Measurements from ENCODE around the gene CHRD. TPM values are rescaled to one million over a fixed set of nuclear protein-coding genes. Genes with fewer than 3 reads are reported as not detected.

Gene CHRD
- polyA plus RNA-seq, 1 experiment: 1.5 TPM

DNA sequence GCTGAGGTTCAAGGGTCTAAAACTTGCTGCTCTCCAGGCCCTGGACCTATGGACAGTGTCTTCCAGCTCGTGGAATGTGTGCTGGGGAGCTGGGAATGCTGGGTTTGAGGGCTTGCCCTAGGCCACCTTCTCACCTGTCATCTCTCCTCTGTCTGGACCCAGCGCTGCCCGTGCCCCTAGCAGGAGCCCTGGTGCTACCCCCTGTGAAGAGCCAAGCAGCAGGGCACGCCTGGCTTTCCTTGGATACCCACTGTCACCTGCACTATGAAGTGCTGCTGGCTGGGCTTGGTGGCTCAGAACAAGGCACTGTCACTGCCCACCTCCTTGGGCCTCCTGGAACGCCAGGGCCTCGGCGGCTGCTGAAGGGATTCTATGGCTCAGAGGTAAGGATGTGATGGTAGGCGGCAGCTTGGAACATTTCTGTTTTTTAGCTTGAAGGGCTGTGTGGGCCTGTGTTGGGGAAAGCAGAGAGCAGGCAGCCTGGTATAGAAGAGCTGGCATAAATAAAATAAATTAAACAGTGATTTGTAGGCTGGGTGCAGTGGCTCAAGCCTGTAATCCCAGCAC is 5.1 kb downstream of the CHRD start:
- POLR2A ChIA-PET: no interaction called here

GRCh38 chr3:184386047-184386806 is 6.4 kb downstream of the CHRD start:
- CTCF ChIA-PET: interaction anchor here (1.1 kb wide), 1 partner anchor 82 kb away, joined by 3 read pairs; no protein-coding TSS in a partner anchor
- TF ChIP-seq, protein P1, sequence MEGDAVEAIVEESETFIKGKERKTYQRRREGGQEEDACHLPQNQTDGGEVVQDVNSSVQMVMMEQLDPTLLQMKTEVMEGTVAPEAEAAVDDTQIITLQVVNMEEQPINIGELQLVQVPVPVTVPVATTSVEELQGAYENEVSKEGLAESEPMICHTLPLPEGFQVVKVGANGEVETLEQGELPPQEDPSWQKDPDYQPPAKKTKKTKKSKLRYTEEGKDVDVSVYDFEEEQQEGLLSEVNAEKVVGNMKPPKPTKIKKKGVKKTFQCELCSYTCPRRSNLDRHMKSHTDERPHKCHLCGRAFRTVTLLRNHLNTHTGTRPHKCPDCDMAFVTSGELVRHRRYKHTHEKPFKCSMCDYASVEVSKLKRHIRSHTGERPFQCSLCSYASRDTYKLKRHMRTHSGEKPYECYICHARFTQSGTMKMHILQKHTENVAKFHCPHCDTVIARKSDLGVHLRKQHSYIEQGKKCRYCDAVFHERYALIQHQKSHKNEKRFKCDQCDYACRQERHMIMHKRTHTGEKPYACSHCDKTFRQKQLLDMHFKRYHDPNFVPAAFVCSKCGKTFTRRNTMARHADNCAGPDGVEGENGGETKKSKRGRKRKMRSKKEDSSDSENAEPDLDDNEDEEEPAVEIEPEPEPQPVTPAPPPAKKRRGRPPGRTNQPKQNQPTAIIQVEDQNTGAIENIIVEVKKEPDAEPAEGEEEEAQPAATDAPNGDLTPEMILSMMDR (IDR thresholded peaks at IDR 0.05; ENCODE audit: insufficient read depth, low read depth, low read length): no peak
- POLR2A ChIA-PET: interaction anchor here (0.6 kb wide), 1 partner anchor 13 kb away, joined by 5 read pairs; no protein-coding TSS in a partner anchor
- Histone ChIP-seq H3K36me3 (ENCODE audit: control insufficient read depth, insufficient read depth, low read length) (no peaks in the 10 kb centered on the region), H3K4me3 (ENCODE audit: low read depth, low read length) (no peak overlapping the region), H3K27me3 (ENCODE audit: control insufficient read depth, insufficient read depth, low read length) (peaks cover 11% of the 10 kb centered on the region)
- no peak for DNase-seq (ENCODE audit: low read depth)

More for the DNA sequence above, 5.1 kb downstream of the CHRD start:
- Histone ChIP-seq H3K4me3 (ENCODE audit: low read depth, low read length) (no peak overlapping the region), H3K27me3 (ENCODE audit: control insufficient read depth, insufficient read depth, low read length) (peaks cover 18% of the 10 kb centered on the region), H3K36me3 (ENCODE audit: control insufficient read depth, insufficient read depth, low read length) (no peaks in the 10 kb centered on the region)
- CTCF ChIA-PET: interaction anchor here (0.6 to 2.3 kb wide), 8 partner anchors 8 to 156 kb away, joined by 3 to 10 read pairs (median 3); no protein-coding TSS in a partner anchor
- DNase-seq (ENCODE audit: low read depth): no peak
- TF ChIP-seq, protein P1 (IDR thresholded peaks at IDR 0.05; ENCODE audit: insufficient read depth, low read depth, low read length): no peak

DNA sequence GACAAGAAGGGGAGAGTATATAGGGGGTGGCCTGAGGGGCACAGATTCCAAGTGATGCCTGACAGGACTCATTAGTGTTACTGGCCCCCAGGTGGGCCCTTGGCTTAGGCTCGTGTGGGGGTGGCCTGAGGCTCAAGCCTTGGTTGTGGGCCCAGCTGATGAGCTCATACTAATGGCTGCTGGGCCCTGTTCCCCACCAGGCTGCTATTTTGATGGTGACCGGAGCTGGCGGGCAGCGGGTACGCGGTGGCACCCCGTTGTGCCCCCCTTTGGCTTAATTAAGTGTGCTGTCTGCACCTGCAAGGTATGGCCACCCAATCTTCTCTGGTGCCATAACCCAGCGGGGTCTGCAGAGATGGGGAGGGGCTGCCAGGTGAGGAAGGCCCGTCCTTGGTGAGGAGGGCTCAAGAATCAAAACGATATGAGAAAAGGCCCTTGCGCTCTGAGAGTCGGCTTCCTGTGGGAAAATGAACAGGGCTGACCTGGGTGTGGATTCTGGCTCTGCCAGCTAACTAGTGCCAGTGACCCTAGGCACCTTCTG is 7.4 kb downstream of the CHRD start:
- H3K27me3 ChIP-seq (ENCODE audit: control insufficient read depth, insufficient read depth, low read length): peaks cover 4% of the 10 kb centered on the region; the same call in 1 of the 2 replicates
- no peaks in the 10 kb centered on the region for H3K36me3 ChIP-seq (ENCODE audit: control insufficient read depth, insufficient read depth, low read length)
- ChIA-PET CTCF (no interaction called here), POLR2A (no interaction called here)
- TF ChIP-seq, protein P1 (IDR thresholded peaks at IDR 0.05; ENCODE audit: insufficient read depth, low read depth, low read length): no peak
- DNase-seq (ENCODE audit: low read depth): no peak
- no peak overlapping the region for H3K4me3 ChIP-seq (ENCODE audit: low read depth, low read length)

- ChIA-PET POLR2A (no interaction called here), CTCF (interaction anchor here (1.0 to 1.6 kb wide), 3 partner anchors 11 to 17 kb away, joined by 3 to 4 read pairs (median 3); no protein-coding TSS in a partner anchor)
- Histone ChIP-seq H3K27me3 (ENCODE audit: control insufficient read depth, insufficient read depth, low read length) (peaks cover 4% of the 10 kb centered on the region; the same call in 1 of the 2 replicates), H3K4me3 (ENCODE audit: low read depth, low read length) (no peak overlapping the region), H3K36me3 (ENCODE audit: control insufficient read depth, insufficient read depth, low read length) (no peaks in the 10 kb centered on the region)
- no peak for DNase-seq (ENCODE audit: low read depth)
- TF ChIP-seq, protein P1 (IDR thresholded peaks at IDR 0.05; ENCODE audit: insufficient read depth, low read depth, low read length): no peak
These were observed 8.5 kb downstream of the CHRD start for GRCh38 chr3:184388164-184388935.
